Prostate gland (tissue), 2 donors: ENCODE results near the gene PARK7. TPM values are rescaled to one million over a fixed set of nuclear protein-coding genes. Genes with fewer than 3 reads are reported as not detected.
"Not testable (repeated sequence)": the region's sequence is repeated elsewhere in the genome, so short reads cannot be mapped to it uniquely, and the experiment has no call there.

Experiments
- DNase-seq: peaks from one replicate; pipeline ENCODE4 v3.0.0-alpha.2; 2019; ENCODE audit warnings: low spot score
- H3K27ac ChIP-seq, 2 donors: fragments of 200-600 bp; sonication (generic); 2 replicates each; pipeline ENCODE4 v1.5.1; 2017 to 2019
- H3K27me3 ChIP-seq: fragments of 200-600 bp; sonication (generic); replicated peaks from 2 replicates; pipeline ENCODE4 v1.5.1; 2019; ENCODE audit not compliant: insufficient read depth
- H3K36me3 ChIP-seq, 2 donors: fragments of 200-600 bp; sonication (generic); 1 replicate in 1 of 2; 2 replicates in 1 of 2; pipeline versions ENCODE4 v1.5.1 to v1.8.1; 2017 to 2019
- H3K4me1 ChIP-seq: fragments of 200-600 bp; sonication (generic); replicated peaks from 2 replicates; pipeline ENCODE4 v1.5.1; 2019
- H3K4me3 ChIP-seq, 2 donors: fragments of 200-600 bp; sonication (generic); 2 replicates each; pipeline ENCODE4 v1.5.1; 2017 to 2019
- H3K9me3 ChIP-seq: fragments of 200-600 bp; sonication (generic); 2 replicates; pipeline ENCODE4 v1.5.1; 2017
- CTCF ChIP-seq, 4 experiments: fragments of 200-600 bp in 2 of 4; fragments of 450-650 bp in 2 of 4; sonication (generic) in 2 of 4; IDR thresholded peaks; 1 replicate in 3 of 4; 2 replicates in 1 of 4; pipeline ENCODE4 v1.5.1; 2016 to 2019; ENCODE audit warnings: antibody characterized with exemption in 4 of 4, mild to moderate bottlenecking in 2 of 4, moderate library complexity in 2 of 4
- POLR2A ChIP-seq: fragments of 450-650 bp; IDR thresholded peaks from one replicate; pipeline ENCODE4 v1.6.1; 2016; ENCODE audit warnings: antibody characterized with exemption, mild to moderate bottlenecking
- POLR2AphosphoS5 ChIP-seq: sonication (generic); formaldehyde crosslinking; IDR thresholded peaks from one replicate; pipeline ENCODE4 v1.6.1; 2017; ENCODE audit warnings: antibody characterized with exemption
- WGBS: methylation state at CpG from one replicate; pipeline ENCODE4 v1.1.5; 2018; 5-methylcytosine and 5-hydroxymethylcytosine counted together
- intact Hi-C: fragments of 100-400 bp; cut with DNase I; formaldehyde crosslinking; loops from one replicate; pipeline ENCODE4 v1.14.2; 2022
- total RNA-seq, 2 donors: library from RNA; depleted of rRNA; stranded (reverse); fragments of >200 nt; gene quantifications; one replicate each; pipeline ENCODE4 v1.1.0, GENCODE V29; 2016

The PARK7 gene
- total RNA-seq, 2 donors from 2014 or later, result 156 to 284 TPM

DNA sequence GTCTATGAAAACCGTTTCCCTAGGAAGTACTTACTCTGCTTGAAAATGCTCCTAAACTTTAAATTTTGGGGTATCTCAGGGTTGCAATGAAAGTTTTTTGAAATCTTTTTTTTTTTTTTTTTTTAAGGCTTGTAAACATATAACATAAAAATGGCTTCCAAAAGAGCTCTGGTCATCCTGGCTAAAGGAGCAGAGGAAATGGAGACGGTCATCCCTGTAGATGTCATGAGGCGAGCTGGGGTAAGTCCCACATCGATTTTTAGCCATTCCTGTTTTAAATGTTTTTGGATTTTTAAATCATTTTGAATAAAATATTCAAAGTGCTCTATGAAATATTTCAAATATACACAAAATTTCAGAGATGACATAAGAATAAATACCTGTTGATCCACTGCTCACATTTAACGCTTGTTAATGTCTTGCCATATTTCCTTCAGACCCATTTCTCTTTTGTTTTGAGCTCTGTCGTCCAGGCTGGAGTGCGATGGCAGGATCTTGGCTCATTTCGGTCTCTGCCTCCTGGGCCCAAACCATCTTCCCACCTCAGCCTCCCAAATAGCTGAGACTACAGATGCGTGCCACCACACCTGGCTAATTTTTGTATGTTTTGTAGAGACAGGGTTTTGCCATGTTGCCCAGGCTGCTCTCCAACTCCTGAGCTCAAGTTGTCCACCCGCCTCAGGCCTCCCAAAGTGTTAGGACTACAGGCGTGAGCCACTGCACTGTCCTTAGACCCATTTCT is 1.3 kb downstream of the PARK7 start:
- intact Hi-C loops, result no loop called here
- Histone ChIP-seq H3K27me3 (no peaks in the 10 kb centered on the region), H3K4me1 (peaks cover 10% of the 10 kb centered on the region), H3K27ac (peak overlapping the region in 1 of 2 donors; percentile 94), H3K4me3 (no peak overlapping the region), H3K9me3 (no peaks in the 10 kb centered on the region), H3K36me3 (peaks cover 0 to 12% of the 10 kb centered on the region in 2 donors)
- WGBS, result 88% methylated on average over 11 of the region's 11 CpGs
- no peak for TF ChIP-seq CTCF (IDR thresholded peaks at IDR 0.05)
- TF ChIP-seq POLR2AphosphoS5, result no peak
- TF ChIP-seq POLR2A, result no peak
- no peak for DNase-seq

DNA sequence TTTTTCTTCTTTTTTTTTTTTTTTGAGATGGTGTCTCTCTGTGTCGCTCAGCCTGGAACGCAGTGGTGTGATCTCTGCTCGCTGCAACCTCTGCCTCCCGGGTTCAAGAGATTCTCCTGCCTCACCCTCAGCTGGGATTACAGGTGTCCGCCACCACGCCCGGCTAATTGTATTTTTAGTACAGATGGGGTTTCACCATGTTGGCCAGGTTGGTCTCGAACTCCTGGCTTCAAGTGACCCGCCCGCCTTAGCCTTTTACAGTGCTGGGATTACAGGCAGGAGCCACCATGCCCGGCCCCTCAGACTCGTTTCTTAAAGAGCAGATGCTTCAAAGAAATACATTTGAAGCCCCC is 1.8 kb downstream of the PARK7 start:
- H3K4me3 ChIP-seq, intact Hi-C loops, H3K4me1 ChIP-seq, H3K9me3 ChIP-seq, DNase-seq, H3K27me3 ChIP-seq, H3K27ac ChIP-seq: not testable (repeated sequence)
- H3K36me3 ChIP-seq, result peaks cover 0 to 12% of the 10 kb centered on the region in 2 donors
- 97% methylated on average over 12 of the region's 12 CpGs for WGBS

DNA sequence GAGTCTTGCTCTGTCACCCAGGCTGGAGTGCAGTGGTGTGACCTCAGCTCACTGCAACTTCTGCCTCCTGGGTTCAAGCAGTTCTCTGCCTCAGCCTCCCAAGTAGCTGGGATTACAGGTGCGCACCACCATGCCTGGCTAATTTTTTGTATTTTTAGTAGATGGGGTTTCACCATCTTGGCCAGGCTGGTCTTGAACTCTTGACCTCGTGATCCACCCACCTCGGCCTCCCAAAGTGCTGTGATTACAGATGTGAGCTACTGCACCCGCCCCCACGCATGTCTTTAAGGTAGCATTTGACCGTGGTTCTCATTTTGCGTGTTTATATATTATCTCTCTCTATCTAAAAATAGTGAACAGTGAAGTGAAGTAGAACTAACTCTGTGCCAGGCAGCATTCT is 2.3 kb downstream of the PARK7 start:
- H3K4me3 ChIP-seq, H3K4me1 ChIP-seq, DNase-seq, intact Hi-C loops, H3K27ac ChIP-seq, H3K9me3 ChIP-seq, H3K27me3 ChIP-seq: not testable (repeated sequence)
- peaks cover 0 to 12% of the 10 kb centered on the region in 2 donors for H3K36me3 ChIP-seq
- WGBS, result 93% methylated on average over 7 of the region's 7 CpGs

GRCh38 chr1:7964476-7964875 is 3.0 kb downstream of the PARK7 start:
- TF ChIP-seq CTCF (IDR thresholded peaks at IDR 0.05) (no peak), POLR2AphosphoS5 (no peak), POLR2A (no peak)
- no peak for DNase-seq
- Histone ChIP-seq H3K9me3 (no peaks in the 10 kb centered on the region), H3K4me1 (peaks cover 10% of the 10 kb centered on the region), H3K27ac (no peak overlapping the region), H3K36me3 (peaks cover 0 to 12% of the 10 kb centered on the region in 2 donors), H3K27me3 (no peaks in the 10 kb centered on the region), H3K4me3 (no peak overlapping the region)
- intact Hi-C loops, result no loop called here
- WGBS, result 91% methylated on average over 3 of the region's 3 CpGs

- H3K36me3 ChIP-seq, result peaks cover 0 to 12% of the 10 kb centered on the region in 2 donors
- 64% methylated on average over 1 of the region's 1 CpG for WGBS
- no peak for DNase-seq
- H3K27me3 ChIP-seq, result no peaks in the 10 kb centered on the region
- no peaks in the 10 kb centered on the region for H3K9me3 ChIP-seq
- no peak overlapping the region for H3K27ac ChIP-seq
- peaks cover 20% of the 10 kb centered on the region for H3K4me1 ChIP-seq
- intact Hi-C loops, result no loop called here
- H3K4me3 ChIP-seq, result no peak overlapping the region
- no peak for TF ChIP-seq POLR2A
- TF ChIP-seq CTCF (IDR thresholded peaks at IDR 0.05), result no peak
- TF ChIP-seq POLR2AphosphoS5, result no peak
Observed at GRCh38 chr1:7967196-7967595, 5.7 kb downstream of the PARK7 start.

DNA sequence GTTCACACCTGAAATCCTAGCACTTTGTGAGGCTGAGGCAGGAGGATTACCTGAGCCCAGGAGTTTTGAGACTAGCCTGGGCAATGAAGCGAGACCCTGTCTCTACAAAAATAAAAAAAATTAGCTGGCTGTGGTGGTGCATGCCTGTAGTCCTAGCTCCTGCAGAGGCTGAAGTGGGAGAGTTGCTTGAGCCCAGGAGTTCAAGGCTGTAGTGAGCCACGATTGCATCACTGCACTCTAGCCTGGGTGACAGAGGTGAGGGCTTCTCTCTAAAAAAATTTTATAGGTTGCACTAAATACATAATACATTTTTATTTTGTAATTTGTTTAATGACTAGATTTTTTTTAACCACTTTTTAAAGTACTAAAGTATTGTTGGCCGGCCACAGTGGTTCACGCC is 6.1 kb downstream of the PARK7 start:
- Histone ChIP-seq H3K9me3 (no peaks in the 10 kb centered on the region), H3K27ac (no peak overlapping the region), H3K4me1 (peaks cover 20% of the 10 kb centered on the region), H3K36me3 (peaks cover 0 to 12% of the 10 kb centered on the region in 2 donors), H3K4me3 (no peak overlapping the region), H3K27me3 (no peaks in the 10 kb centered on the region)
- DNase-seq, result no peak
- intact Hi-C loops, result no loop called here
- TF ChIP-seq POLR2A, result no peak
- TF ChIP-seq POLR2AphosphoS5, result no peak
- TF ChIP-seq CTCF (IDR thresholded peaks at IDR 0.05), result no peak
- WGBS, result 82% methylated on average over 4 of the region's 4 CpGs
